ENCODE results near the gene POLR3K.

DNA sequence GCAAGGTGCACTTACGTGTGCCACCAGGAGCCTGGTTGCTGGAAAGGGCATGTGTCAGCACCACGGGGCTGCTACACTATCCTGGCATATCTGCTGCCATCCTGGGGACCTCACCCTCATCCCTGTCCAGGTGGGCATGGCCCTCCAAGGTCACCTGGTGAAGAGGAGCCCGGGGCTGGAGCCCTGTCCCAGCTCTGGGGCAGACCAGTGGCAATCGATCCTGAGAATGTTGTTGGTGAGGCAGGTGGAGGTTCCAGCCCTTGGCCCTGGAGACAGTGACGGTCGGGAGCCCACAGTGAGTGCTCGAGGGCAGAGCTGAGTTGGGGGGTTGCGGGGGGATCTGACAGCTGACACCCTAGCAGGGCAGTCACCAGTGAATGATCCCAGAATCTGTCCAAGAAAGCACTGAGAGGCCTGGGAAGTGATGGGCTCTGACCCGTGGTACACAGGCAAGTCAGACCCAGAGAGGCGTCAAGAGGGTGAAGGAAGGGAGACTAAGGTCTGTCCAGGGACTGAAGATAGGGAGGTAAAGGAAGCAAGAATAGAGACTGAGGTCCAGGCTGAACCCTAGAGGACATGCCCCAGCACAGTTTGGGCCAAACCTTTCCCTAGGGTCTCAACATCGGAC, 17.6 kb downstream of the POLR3K start:
- no peak for TF ChIP-seq CTCF (IDR thresholded peaks at IDR 0.05; ENCODE audit: extremely low read depth in 1 of 2, insufficient read depth in 1 of 2, low read depth in 1 of 2, low read length in 2 of 2)
- no peak for TF ChIP-seq EZH2 (IDR thresholded peaks at IDR 0.05; ENCODE audit: borderline replicate concordance, low read depth, low read length, severe bottlenecking)
- no peak for TF ChIP-seq GATA2 (IDR thresholded peaks at IDR 0.05; ENCODE audit: insufficient read depth, insufficient read length, low read depth, low read length)
- no peak for TF ChIP-seq POLR2A (IDR thresholded peaks at IDR 0.05; ENCODE audit: low read depth, low read length)
- TF ChIP-seq POLR2AphosphoS5 (IDR thresholded peaks at IDR 0.05; ENCODE audit: insufficient read depth, low read depth, low read length) = no peak
- no peak for TF ChIP-seq FOS (IDR thresholded peaks at IDR 0.05; ENCODE audit: borderline replicate concordance, insufficient read depth, low read length)
- no peak for TF ChIP-seq MYC (IDR thresholded peaks at IDR 0.05; ENCODE audit: low read depth, low read length)
- no peak for TF ChIP-seq JUN (IDR thresholded peaks at IDR 0.05; ENCODE audit: borderline replicate concordance, insufficient read depth, insufficient read length, low read depth)

All from endothelial cell of umbilical vein (primary cell).